NOMO-1 treated with DMSO at 0.1 percent for 48 hours (cell line): ENCODE measurements around the gene CFAP300.

Source experiments
- DNase-seq: peaks from one replicate; lab custom pipeline; 2025; ENCODE audit not compliant: unreplicated experiment; lab: John Stamatoyannopoulos, UW

The CFAP300 gene

GRCh38 chr11:102071497-102072472, 24.5 kb downstream of the CFAP300 start:
- DNase-seq, result no peak

- no peak for DNase-seq
Observed at GRCh38 chr11:102073253-102073652, 26.0 kb downstream of the CFAP300 start.

- DNase-seq, result no peak
Observed at GRCh38 chr11:102079625-102080024, 32.4 kb downstream of the CFAP300 start.

- DNase-seq, result no peak
Observed at GRCh38 chr11:102081313-102081712, 34.1 kb downstream of the CFAP300 start.

- no peak for DNase-seq
Observed at GRCh38 chr11:102085864-102086551, 38.8 kb downstream of the CFAP300 start.

- no peak for DNase-seq
Observed at GRCh38 chr11:102097186-102097585, 49.9 kb downstream of the CFAP300 start.

GRCh38 chr11:102099755-102100154, 52.5 kb downstream of the CFAP300 start:
- DNase-seq, result no peak

GRCh38 chr11:102108734-102109440, 61.6 kb downstream of the CFAP300 start:
- DNase-seq, result no peak

- peak; percentile 52 for DNase-seq
Observed at GRCh38 chr11:102109896-102110760, 62.9 kb downstream of the CFAP300 start, which contains the start of gene YAP1. Gene YAP1, plus strand, starts transcription at chr11:102110447. Its CDS starts 402 bp downstream, at chr11:102110849.

GRCh38 chr11:102110761-102111010, 63.4 kb downstream of the CFAP300 start:
- DNase-seq, result no peak

GRCh38 chr11:102111011-102111786, 64.0 kb downstream of the CFAP300 start:
- no peak for DNase-seq

- peak; percentile 26 for DNase-seq
Observed at GRCh38 chr11:102111787-102112508, 64.7 kb downstream of the CFAP300 start.

GRCh38 chr11:102112509-102112821, 65.2 kb downstream of the CFAP300 start:
- no peak for DNase-seq

GRCh38 chr11:102114032-102114431, 66.8 kb downstream of the CFAP300 start:
- no peak for DNase-seq

- DNase-seq, result no peak
Observed at GRCh38 chr11:102115557-102115956, 68.3 kb downstream of the CFAP300 start.

GRCh38 chr11:102116453-102117205, 69.4 kb downstream of the CFAP300 start:
- DNase-seq, result no peak

- DNase-seq, result no peak
Observed at GRCh38 chr11:102117472-102118113, 70.4 kb downstream of the CFAP300 start.

GRCh38 chr11:102118937-102119336, 71.7 kb downstream of the CFAP300 start:
- no peak for DNase-seq
